Measurements from ENCODE around the gene SLC35E1. TPM values are rescaled to one million over a fixed set of nuclear protein-coding genes. Genes with fewer than 3 reads are reported as not detected.

The SLC35E1 gene
- total and polyA plus RNA-seq, 2 donors from 2014 or later, result 19.8 to 47.1 TPM

GRCh38 chr19:16504271-16504670, 67.9 kb downstream of the SLC35E1 start:
- DNase-seq, result no peak
- H3K4me3 ChIP-seq (ENCODE audit: low read length in 3 of 3), result no peak overlapping the region
- H3K27ac ChIP-seq (ENCODE audit: low read depth in 2 of 2, low read length in 2 of 2), result no peak overlapping the region
- peaks cover 0 to 15% (median 8%) of the 10 kb centered on the region in 3 donors for H3K36me3 ChIP-seq (ENCODE audit: control insufficient read depth in 2 of 3, insufficient read depth in 3 of 3, low read length in 3 of 3)
- TF ChIP-seq CTCF (IDR thresholded peaks at IDR 0.05; ENCODE audit: borderline replicate concordance, extremely low read depth, insufficient read depth), result no peak
- intact Hi-C loops (cut with DNase I), result no loop called here
- no peaks in the 10 kb centered on the region for H3K4me1 ChIP-seq (ENCODE audit: control insufficient read depth in 2 of 3, insufficient read depth in 2 of 3, low read depth in 1 of 3, low read length in 3 of 3)
- no peaks in the 10 kb centered on the region for H3K27me3 ChIP-seq (ENCODE audit: control insufficient read depth, insufficient read depth, low read length)
- no peaks in the 10 kb centered on the region for H3K9me3 ChIP-seq (ENCODE audit: control insufficient read depth in 2 of 3, insufficient read depth in 1 of 3, low read length in 3 of 3)
- no peak for FAIRE-seq
- no peak overlapping the region for H3K9ac ChIP-seq (ENCODE audit: low read length in 3 of 3)

Other genes starting within 250 kb of the SLC35E1 start
- 131 TPM for gene KLF2, start 247.6 kb downstream of the SLC35E1 start, total RNA-seq
- 114 TPM for gene KLF2, start 247.6 kb downstream of the SLC35E1 start, polyA plus RNA-seq (ENCODE audit: insufficient read depth, low read depth, low replicate concordance)
- gene EPS15L1, start 100.4 kb downstream of the SLC35E1 start, total RNA-seq, result 43.3 TPM
- gene EPS15L1, start 100.4 kb downstream of the SLC35E1 start, polyA plus RNA-seq (ENCODE audit: insufficient read depth, low read depth, low replicate concordance), result 34.2 TPM
- not detected for gene CALR3, start 76.2 kb downstream of the SLC35E1 start, total RNA-seq
- not detected for gene CALR3, start 76.2 kb downstream of the SLC35E1 start, polyA plus RNA-seq (ENCODE audit: insufficient read depth, low read depth, low replicate concordance)
- gene C19orf44, start 76.0 kb downstream of the SLC35E1 start, total RNA-seq, result 8.6 TPM
- gene C19orf44, start 76.0 kb downstream of the SLC35E1 start, polyA plus RNA-seq (ENCODE audit: insufficient read depth, low read depth, low replicate concordance), result 6.2 TPM
- gene CHERP, start 30.0 kb downstream of the SLC35E1 start, total RNA-seq, result 37.2 TPM
- 14.6 TPM for gene CHERP, start 30.0 kb downstream of the SLC35E1 start, polyA plus RNA-seq (ENCODE audit: insufficient read depth, low read depth, low replicate concordance)
- gene MED26, start 55.8 kb upstream of the SLC35E1 start, total RNA-seq, result 11.8 TPM
- 3.6 TPM for gene MED26, start 55.8 kb upstream of the SLC35E1 start, polyA plus RNA-seq (ENCODE audit: insufficient read depth, low read depth, low replicate concordance)
- 66.2 TPM for gene SMIM7, start 87.7 kb upstream of the SLC35E1 start, total RNA-seq
- 144 TPM for gene SMIM7, start 87.7 kb upstream of the SLC35E1 start, polyA plus RNA-seq (ENCODE audit: insufficient read depth, low read depth, low replicate concordance)
- 5.8 TPM for gene TMEM38A, start 88.7 kb upstream of the SLC35E1 start, total RNA-seq
- 10.7 TPM for gene TMEM38A, start 88.7 kb upstream of the SLC35E1 start, polyA plus RNA-seq (ENCODE audit: insufficient read depth, low read depth, low replicate concordance)
- gene NWD1, start 147.4 kb upstream of the SLC35E1 start, total RNA-seq, result 1.9 TPM
- gene NWD1, start 147.4 kb upstream of the SLC35E1 start, polyA plus RNA-seq (ENCODE audit: insufficient read depth, low read depth, low replicate concordance), result 0.17 TPM

All from kidney (tissue), 14 donors.